Stimulated activated CD4-positive, alpha-beta T cell treated with anti-CD3 and anti-CD28 coated beads, Interleukin-1b, Interleukin-23, amount 100 ng/mL, for 24 hours (primary cell): Measurements from ENCODE around the gene HTR3C.
"Not testable (repeated sequence)": the region's sequence is repeated elsewhere in the genome, so short reads cannot be mapped to it uniquely, and the experiment has no call there.

Experiments
- DNase-seq, 4 experiments: peaks; one replicate each; pipeline ENCODE4 v3.0.0-alpha.2; 2020; ENCODE audit warnings: low read depth in 4 of 4, low spot score in 1 of 4

HTR3C gene

DNA sequence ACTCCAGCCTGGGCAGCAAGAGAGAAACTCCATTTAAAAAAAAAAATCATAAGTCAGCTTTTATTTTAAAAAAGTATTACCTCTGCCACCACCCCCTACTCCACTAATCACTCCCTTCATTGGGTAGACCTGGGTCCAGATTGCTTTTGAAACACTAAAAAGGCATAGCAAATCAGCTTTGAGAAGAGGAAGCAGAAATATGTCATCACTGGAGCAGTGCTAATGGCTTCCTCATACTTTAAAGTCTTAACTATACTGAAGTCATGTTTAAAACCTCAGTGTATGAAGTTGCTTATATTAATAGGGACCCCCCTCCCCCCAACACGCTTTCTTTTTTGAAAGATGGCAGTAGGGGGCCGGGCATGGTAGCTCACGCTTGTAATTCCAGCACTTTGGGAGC is 22.3 kb upstream of the HTR3C start:
- no peak for DNase-seq

- DNase-seq, result no peak
Measured at GRCh38 chr3:184031187-184031792, 21.6 kb upstream of the HTR3C start, which contains the start of gene HTR3D. Gene HTR3D (plus strand): TSS chr3:184031742. CDS start chr3:184031742, 0 bp downstream.

- DNase-seq, result no peak
Measured at GRCh38 chr3:184037816-184038215, 15.0 kb upstream of the HTR3C start.

- not testable (repeated sequence) for DNase-seq
Measured at GRCh38 chr3:184038307-184038706, 14.5 kb upstream of the HTR3C start.

GRCh38 chr3:184039414-184039813 is 13.4 kb upstream of the HTR3C start:
- DNase-seq, result no peak

DNA sequence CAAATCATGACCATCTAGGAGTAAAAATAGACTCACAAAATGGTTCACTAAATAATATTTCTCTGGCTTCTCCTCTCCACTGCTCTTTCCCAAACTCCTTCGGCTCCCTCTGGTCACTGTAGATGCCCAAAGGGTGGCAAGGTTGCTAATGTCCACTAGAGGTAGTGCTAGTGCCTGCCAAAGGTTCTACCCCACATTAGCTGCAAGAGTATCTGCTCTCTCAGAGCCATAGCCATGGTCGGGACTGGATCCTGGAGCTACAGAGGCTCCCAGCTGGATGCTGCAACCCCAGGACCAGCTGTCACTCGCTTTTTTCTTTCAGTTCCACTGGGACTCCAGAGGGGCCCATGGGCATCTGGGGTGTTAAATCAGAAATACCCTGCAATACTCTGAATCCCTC is 12.8 kb upstream of the HTR3C start:
- no peak for DNase-seq

- DNase-seq, result no peak
Measured at GRCh38 chr3:184042617-184043016, 10.2 kb upstream of the HTR3C start.

GRCh38 chr3:184045995-184046394 is 6.9 kb upstream of the HTR3C start:
- DNase-seq, result no peak

DNA sequence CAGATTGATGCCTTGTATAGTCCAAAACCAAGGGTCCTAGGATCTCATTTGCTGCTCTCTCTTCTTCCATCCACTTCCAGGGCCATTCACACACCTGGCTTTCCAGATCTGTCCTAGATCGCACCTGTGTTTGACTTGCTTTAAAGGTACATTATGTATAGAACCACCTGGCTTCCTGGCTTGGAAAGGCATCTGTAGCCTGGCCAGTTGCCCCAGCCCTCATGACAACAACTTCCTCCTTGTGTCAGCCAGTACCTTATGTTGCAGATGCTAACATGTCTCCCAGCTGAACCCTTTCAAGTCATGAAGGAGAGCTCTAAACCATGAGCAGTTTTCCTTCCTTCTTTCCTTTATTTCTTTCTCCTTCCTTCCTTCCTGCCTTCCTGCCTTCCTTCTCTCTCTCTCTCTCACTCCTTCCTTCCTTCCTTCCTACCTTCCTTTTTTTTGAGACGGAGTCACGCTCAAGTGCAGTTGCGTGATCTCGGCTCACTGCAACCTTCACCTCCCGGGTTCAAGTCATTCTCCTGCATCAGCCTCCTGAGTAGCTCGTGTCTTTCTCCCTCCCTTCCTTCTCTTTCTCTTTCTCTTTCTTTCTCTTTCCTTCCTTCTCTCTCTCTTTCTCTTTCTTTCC is 2.5 kb upstream of the HTR3C start:
- no peak for DNase-seq

DNA sequence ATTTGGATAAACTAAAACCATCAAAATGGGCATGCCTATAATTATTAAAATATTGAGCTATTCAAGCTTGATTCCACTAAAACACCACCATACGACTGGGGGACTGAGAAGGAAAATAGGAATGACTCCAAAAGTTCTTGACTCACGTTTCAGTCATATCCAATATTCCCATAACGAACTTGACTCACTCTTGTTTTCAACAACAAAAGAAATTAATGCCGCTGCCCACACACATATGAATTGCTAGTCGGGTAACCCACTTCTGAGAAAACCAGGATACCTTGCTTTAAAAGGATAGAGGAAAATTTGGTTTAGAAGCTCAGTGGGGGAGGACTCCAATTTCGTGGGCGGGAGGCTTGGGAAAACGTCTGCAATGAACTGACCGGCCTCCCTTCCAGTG is 5.2 kb downstream of the HTR3C start:
- no peak for DNase-seq

GRCh38 chr3:184059424-184059823 is 6.6 kb downstream of the HTR3C start:
- DNase-seq, result no peak

DNA sequence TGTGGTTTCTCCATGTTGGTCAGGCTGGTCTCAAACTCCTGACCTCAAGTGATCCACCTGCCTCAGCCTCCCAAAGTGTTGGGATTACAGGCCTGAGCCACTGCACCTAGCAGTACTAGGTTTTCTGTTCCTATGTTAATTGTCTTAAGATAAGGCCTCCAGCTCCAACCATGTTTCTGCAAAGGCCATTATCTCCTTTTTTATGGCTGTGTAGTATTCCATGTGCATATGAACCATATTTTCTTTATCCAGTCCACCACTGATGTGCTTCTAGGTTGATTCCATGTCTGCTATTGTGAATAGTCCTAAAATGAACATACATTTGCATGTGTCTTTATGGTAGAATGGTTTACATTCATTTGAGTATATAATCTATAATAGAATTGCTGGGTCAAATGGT is 9.8 kb downstream of the HTR3C start:
- no peak for DNase-seq

DNA sequence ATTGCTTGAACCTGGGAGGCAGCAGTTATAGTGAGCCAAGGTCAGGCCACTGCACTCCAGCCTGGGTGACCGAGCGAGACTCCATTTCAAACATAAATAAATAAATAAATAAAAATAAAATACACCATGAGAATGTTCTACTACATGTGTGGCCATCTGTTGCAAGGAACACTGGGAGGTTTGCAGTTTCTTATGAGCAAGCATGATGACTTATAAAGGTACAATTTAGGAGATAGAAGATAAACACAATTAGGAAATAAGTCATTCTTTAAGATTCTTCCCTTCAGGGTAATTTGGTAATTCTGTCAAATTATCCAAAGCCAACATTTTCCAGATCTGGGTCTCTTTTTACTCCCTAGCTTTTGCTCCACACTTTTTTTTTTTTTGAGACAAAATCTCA is 13.4 kb downstream of the HTR3C start:
- no peak for DNase-seq

GRCh38 chr3:184067573-184068055 is 14.8 kb downstream of the HTR3C start:
- DNase-seq, result no peak

DNA sequence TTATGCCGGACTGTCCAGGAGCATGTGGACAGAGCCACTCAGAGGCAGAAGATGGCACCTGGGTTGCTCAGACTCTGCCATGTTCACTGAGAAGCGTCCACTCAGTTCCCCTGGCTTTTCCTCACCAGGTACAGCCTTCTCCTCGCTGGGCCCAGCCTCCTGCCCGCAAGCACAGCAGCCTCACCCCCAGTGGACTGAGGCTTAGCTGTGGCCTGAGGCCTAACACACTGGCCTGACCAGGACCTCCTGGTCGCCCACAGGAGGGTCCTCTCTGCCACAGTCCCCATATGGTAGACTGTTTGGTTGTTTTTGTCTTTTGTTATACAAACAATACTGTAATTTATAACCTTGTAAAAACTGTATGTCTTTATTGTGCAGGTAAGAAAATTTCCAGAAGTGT is 15.5 kb downstream of the HTR3C start:
- no peak for DNase-seq

GRCh38 chr3:184071142-184071541 is 18.3 kb downstream of the HTR3C start:
- not testable (repeated sequence) for DNase-seq

DNA sequence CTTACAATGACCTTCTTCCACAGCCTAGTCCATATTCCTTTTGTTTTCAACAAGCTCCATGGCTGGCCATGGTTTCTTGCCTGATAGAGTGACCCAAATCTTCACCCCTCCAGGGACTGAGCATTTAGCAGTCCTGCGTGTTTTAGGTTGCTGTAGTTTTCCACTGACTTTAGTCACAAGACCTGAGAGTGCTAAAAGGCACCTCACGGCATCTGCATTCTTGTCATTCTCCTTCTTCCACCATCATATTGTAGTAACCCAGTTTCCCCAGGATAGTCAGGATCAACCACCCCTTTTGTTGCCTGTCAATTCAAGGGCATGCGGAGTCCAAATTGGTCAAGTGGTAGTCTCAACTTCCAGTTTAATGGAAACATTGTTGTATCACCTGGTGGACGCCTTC is 20.8 kb downstream of the HTR3C start:
- DNase-seq, result no peak

- DNase-seq, result no peak
Measured at GRCh38 chr3:184075901-184076300, 23.1 kb downstream of the HTR3C start.

DNA sequence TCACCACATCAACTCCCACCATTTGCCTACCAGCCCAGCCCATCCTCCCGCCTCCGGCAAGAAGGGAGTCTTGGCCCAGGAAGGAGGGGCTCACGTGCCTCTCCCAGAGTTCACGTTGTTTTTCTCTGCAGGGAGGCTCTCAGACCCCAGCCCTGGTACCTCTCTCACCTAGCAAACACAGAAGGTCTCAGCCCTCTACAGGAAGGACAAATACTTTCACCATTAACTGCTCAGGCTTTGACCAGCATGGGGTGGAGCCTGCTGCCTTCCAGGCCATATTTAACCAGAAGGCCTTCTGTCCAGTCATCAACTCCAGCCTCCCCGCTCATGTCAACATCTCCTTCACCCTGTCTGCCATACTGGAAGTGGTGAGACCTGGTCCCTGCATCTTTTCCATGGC is 25.0 kb downstream of the HTR3C start:
- no peak for DNase-seq

DNA sequence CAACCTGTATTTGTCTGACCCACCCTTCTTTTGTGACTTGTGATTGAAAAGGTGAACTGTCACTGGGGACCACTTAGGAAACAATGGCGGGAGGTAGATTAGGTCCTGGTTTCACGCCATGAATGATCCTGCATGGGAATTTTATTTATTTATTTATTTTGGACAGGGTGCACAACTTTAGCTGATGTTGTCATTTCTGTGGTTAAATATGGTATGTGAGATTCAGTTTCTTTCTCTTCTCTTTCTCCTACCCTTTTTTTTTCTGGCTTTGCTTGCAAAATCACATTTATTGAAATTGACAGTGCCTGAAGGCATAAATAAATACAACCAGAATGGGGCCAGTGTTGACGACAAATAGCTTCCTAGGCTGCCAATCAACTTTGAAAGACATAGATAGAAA is 26.0 kb downstream of the HTR3C start:
- no peak for DNase-seq

DNA sequence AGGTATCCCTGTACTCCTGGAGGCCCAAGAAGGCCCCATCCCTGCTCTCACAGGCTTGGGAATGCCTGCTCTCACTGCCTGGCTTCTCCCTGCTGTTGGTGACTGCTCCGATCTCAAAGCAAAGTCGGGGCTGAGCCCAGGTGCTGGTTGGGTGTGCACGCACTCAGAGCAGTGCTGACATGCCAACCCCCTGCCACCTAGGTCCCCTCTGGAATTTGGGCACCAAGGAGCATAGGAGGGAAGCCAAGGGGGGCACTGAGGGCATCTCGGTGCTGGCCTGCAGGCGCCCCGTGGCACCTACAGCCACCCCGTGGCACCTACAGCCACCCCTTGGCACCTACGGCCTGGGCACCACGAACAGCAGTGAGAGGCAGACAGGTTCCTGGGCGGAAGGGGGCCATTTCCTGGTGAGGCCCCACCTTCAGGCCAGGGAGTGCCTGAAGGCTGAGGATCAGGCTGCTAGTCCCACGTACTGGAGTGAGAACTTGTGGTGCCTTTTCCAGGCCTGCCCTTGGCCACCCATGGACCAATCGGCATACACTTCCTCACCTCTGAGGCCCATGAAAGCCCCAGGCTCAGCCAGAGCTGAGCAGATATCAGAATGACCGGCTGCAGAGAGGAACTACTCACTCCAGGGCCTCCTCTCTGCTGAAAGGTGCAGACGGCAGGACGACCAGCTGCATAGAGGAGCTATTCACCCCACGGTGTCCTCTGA is 28.4 kb downstream of the HTR3C start:
- no peak for DNase-seq

DNA sequence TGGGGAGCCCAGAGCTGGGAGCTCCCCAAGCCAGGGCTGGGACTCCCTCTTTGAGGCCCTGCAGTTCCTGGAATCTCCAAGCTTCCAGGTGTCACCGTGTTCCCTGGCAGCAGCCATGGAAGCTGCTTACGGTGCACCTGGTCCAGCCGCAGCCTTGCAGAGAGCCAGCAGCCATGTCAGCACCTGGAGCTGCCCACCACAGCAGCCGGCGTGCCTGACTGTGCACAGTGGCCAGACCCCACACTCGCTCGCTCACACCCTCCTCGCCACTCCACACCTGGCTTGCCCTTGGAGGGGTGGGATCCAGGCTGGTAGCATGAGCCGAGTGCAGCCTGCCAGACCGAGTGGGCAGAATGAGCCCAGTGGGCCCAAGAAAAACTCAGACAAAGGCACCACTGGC is 29.2 kb downstream of the HTR3C start:
- DNase-seq, result no peak
